ENCODE data around the gene CDKAL1.

Gene CDKAL1

GRCh38 chr6:21186479-21187055 lies 652.3 kb downstream of the CDKAL1 start (continued):
- no peak for TF ChIP-seq TOX (CRISPR knock-in tag; IDR thresholded peaks at IDR 0.05; ENCODE audit: borderline replicate concordance)

- TF ChIP-seq CREB5 (CRISPR knock-in tag; IDR thresholded peaks at IDR 0.05; ENCODE audit: low read depth), result no peak
- no peak for TF ChIP-seq ZNF70 (CRISPR knock-in tag; IDR thresholded peaks at IDR 0.05)
- no peak for TF ChIP-seq PATZ1 (CRISPR knock-in tag; IDR thresholded peaks at IDR 0.05; ENCODE audit: borderline replicate concordance)
- no peak for TF ChIP-seq TSHZ2 (CRISPR knock-in tag; IDR thresholded peaks at IDR 0.05)
- TF ChIP-seq ESRRG (CRISPR knock-in tag; IDR thresholded peaks at IDR 0.05), result no peak
- no peak for TF ChIP-seq GLIS3 (CRISPR knock-in tag; IDR thresholded peaks at IDR 0.05)
- no peak for TF ChIP-seq OSR1 (CRISPR knock-in tag; IDR thresholded peaks at IDR 0.05)
- no peak for TF ChIP-seq SNAI2 (CRISPR knock-in tag; IDR thresholded peaks at IDR 0.05)
- no peak for ATAC-seq
Measured at GRCh38 chr6:21187485-21187884, 653.2 kb downstream of the CDKAL1 start.

- no peak for ATAC-seq
- TF ChIP-seq PATZ1 (CRISPR knock-in tag; IDR thresholded peaks at IDR 0.05; ENCODE audit: borderline replicate concordance) (no peak), ZFP30 (CRISPR knock-in tag; IDR thresholded peaks at IDR 0.05) (no peak), RARB (CRISPR knock-in tag; IDR thresholded peaks at IDR 0.05) (no peak), BACH2 (CRISPR knock-in tag; IDR thresholded peaks at IDR 0.05; ENCODE audit: borderline replicate concordance) (no peak), ARNTL (CRISPR knock-in tag; IDR thresholded peaks at IDR 0.05; ENCODE audit: borderline replicate concordance, low read depth) (no peak), OSR1 (CRISPR knock-in tag; IDR thresholded peaks at IDR 0.05) (no peak), ZNF565 (CRISPR knock-in tag; conservative IDR thresholded peaks at IDR 0.05; ENCODE audit: low read depth) (no peak), SNAI2 (CRISPR knock-in tag; IDR thresholded peaks at IDR 0.05) (no peak), TSHZ2 (CRISPR knock-in tag; IDR thresholded peaks at IDR 0.05) (no peak)
Measured at GRCh38 chr6:21188505-21189223, 654.4 kb downstream of the CDKAL1 start.

GRCh38 chr6:21189759-21190158 lies 655.5 kb downstream of the CDKAL1 start:
- no peak for ATAC-seq
- TF ChIP-seq BACH2 (CRISPR knock-in tag; IDR thresholded peaks at IDR 0.05; ENCODE audit: borderline replicate concordance) (no peak), PATZ1 (CRISPR knock-in tag; IDR thresholded peaks at IDR 0.05; ENCODE audit: borderline replicate concordance) (no peak), ZNF565 (CRISPR knock-in tag; conservative IDR thresholded peaks at IDR 0.05; ENCODE audit: low read depth) (no peak), OSR1 (CRISPR knock-in tag; IDR thresholded peaks at IDR 0.05) (no peak), CREB5 (CRISPR knock-in tag; IDR thresholded peaks at IDR 0.05; ENCODE audit: low read depth) (no peak), ZFP3 (CRISPR knock-in tag; IDR thresholded peaks at IDR 0.05) (no peak), GLIS3 (CRISPR knock-in tag; IDR thresholded peaks at IDR 0.05) (no peak), ZNF70 (CRISPR knock-in tag; IDR thresholded peaks at IDR 0.05) (no peak), RARB (CRISPR knock-in tag; IDR thresholded peaks at IDR 0.05) (no peak), PPARA (CRISPR knock-in tag; IDR thresholded peaks at IDR 0.05; ENCODE audit: borderline replicate concordance) (no peak), ZC3H10 (CRISPR knock-in tag; IDR thresholded peaks at IDR 0.05) (no peak)

Data from SK-N-SH treated with all-trans-retinoic acid at 6 μM for 48 hours (cell line).